Erythroblast (primary cell): ENCODE measurements around the gene TMEM150C.

Experiments
- GATA1 ChIP-seq: IDR thresholded peaks from 2 replicates; pipeline ENCODE4 v1.6.1; 2011; ENCODE audit warnings: low read depth, mild to moderate bottlenecking, control low read depth, low read length, moderate library complexity
- POLR2A ChIP-seq: IDR thresholded peaks from 2 replicates; pipeline ENCODE4 v1.6.1; 2011; ENCODE audit warnings: mild to moderate bottlenecking, low read length

- TF ChIP-seq POLR2A (no peak), GATA1 (no peak)
Measured at GRCh38 chr4:82484996-82485783, 76.6 kb downstream of the TMEM150C start.
